ENCODE data around the gene RAI1.

Gene RAI1

GRCh38 chr17:17736205-17737183 lies 55.2 kb downstream of the RAI1 start:
- no peak for DNase-seq

- DNase-seq, result no peak
Observed at GRCh38 chr17:17737961-17738894, 57.0 kb downstream of the RAI1 start.

DNA sequence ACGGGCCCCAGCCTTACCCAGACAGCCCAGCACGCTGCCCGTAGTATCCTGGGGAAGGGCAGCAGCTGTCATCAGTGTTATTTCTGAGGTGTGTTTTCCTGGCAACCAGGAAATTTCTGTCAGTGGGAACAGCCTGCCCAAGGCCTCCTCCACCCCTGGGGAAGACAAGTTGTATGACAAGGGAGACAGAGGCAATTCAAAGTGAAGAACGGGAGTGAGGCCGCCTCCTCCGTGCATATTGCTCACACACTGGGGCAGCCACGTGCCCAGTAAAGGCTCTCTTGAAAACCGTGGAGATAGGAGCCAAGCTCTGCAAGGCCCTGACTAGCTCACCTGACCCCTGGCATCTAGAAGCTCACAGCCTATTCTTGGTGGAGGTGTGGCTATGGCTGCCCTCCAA lies 57.6 kb downstream of the RAI1 start:
- DNase-seq, result no peak

GRCh38 chr17:17739388-17740066 lies 58.3 kb downstream of the RAI1 start:
- no peak for DNase-seq

GRCh38 chr17:17740615-17741348 lies 59.5 kb downstream of the RAI1 start:
- DNase-seq, result no peak

GRCh38 chr17:17741349-17742023 lies 60.2 kb downstream of the RAI1 start:
- DNase-seq, result no peak

GRCh38 chr17:17742133-17742621 lies 60.9 kb downstream of the RAI1 start:
- DNase-seq, result no peak

GRCh38 chr17:17742688-17743390 lies 61.6 kb downstream of the RAI1 start:
- DNase-seq, result no peak

DNA sequence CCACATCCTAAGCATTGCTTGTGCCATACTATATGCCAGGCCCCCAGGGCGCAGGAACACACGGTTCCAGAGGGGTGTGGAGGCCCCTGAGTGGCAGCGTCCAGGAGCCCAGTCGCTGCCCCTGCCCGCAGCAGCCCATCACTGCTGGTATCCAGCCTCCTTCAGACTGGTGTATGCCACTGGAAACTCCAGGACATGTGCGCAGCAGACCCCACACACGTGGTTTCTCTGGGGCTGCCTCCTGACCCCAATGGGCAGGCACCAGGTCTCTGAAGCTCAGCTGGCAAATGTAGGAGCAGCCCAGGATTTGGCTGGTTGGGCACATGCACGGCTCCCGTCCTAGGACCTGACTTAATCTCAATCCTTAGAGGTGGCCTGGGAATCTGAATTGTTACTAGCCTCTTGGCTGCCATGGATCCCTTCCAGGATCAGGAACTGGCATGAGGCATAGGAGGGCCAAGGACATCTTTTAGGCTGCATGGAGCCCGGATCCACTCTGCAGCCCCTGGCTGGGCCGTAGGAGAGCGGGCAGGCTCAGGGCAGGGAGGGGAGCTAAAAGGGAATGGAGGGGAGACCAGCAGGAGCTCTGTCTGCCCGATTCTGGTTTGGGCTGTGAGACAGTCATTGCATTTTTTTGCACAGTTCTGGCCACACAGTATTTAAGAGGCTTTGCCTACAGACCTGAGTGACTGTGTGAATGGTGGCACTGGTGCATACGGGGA lies 62.3 kb downstream of the RAI1 start:
- DNase-seq, result no peak

DNA sequence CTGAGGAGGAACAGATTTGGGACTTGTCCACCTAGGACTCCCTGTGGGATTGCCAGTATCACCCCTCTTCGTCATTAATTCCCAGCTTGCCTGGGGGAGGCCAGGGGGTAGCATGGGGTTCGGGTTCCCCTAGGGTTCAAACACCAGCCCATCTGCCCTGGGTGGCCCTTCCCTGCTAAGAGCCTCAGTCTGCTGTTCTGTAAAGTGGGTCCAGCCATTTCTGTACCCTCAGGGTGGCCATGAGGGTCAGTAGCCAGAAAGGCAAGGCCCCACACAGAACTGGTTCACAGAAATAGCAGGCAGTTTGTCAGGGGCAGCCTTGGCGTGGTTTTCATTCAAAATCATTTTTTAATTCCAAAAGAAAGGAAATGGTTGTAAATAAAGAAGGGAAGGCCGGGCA lies 62.9 kb downstream of the RAI1 start:
- no peak for DNase-seq

DNA sequence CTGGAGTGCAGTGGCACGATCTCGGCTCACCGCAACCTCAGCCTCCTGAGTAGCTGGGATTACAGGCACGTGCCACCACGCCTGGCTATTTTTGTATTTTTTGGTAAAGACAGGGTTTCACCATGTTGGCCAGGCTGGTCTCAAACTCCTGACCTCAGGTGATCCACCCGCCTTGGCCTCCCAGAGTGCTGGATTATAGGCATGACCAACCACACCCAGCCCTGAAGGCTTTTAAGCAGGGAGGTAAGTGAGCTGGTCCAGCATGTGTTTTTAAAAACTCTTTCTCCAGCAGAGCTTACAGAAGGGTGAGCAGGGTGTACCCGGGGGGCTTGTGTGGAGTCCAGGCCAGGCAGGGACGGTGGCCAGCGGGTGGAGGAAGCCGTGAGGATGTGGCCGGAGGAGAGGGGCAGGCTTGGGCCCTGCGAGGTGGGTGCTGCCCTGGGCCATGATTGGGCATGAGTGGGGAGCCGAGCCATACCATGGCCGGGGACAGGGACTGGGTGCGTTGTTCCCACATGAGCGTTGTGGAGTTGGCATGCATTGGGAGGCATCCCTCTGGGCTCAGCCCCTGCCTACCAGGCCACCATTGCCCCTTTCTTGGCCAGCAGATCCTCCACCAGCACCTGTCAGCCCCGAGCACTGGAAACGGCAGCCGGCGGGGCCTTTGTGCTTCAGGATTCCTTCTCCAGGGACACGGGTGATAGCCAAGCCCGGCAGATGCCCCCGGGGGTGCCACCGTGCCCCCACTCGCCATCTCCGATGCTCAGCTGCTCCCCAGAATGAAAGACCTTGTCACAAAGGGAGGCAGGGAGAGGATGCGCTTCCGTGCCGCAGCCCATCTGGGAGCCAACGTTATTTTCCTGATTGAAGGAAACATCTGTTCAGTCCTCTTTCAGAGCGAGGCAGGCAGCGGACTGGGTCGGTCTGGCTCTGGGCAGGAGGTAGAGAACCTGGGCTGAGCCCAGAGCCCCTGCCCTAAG lies 64.5 kb downstream of the RAI1 start:
- no peak for DNase-seq

GRCh38 chr17:17748179-17748578 lies 66.9 kb downstream of the RAI1 start:
- DNase-seq, result no peak

DNA sequence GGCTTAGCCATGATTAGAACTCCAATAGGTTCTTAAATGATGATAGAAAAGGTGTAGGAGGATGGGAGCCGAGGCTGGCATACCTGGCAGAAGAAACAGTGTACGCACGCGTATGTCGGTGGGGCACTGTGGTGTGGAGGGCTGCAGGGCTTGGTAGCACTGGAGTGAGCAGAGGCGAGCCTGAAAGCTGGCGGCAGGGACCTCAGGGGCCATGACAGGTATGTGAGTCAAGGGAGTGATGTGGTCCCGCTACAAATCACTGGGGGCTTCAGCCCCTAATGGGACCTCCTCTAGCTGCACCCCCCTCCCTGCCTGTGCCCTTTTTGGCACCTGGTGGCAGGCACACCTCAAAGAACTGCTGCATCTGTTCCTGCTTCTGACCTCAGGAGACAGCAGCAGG lies 67.3 kb downstream of the RAI1 start:
- no peak for DNase-seq

DNA sequence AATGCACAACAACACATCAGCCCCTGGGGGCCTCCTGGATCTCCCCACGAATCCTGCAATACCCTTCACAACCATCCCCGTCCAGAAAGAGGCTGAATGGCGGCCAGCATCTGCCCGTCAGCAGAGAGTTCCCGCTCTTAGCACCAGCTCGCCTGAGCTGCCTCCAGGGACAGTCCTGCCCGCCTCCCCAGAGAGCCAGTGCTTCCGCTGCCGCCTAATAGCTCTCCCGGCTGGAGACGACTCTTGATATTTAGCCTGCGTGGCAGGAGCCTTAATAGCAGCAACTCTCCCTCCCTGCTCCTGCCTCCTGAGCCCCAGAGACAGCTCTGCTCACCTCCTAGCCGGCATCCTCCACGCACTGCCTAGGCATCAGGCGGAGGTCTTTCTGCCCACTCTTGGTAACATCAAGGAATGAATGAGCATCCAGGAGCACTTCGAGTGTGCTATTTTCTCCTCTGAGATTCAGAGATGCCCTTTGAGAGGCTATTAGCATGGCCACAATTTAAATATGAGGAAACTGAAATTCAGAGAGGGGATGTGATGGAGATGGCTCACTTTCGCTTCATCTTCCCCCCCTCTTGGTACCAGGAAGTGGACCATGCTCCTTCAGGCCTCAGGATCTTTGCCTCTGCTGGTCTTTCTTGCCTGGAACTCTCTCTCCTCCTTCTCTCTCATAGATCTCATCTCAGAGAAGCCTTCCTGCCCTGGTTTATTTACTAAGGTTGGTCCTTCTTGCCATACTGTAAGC lies 67.9 kb downstream of the RAI1 start:
- no peak for DNase-seq

DNA sequence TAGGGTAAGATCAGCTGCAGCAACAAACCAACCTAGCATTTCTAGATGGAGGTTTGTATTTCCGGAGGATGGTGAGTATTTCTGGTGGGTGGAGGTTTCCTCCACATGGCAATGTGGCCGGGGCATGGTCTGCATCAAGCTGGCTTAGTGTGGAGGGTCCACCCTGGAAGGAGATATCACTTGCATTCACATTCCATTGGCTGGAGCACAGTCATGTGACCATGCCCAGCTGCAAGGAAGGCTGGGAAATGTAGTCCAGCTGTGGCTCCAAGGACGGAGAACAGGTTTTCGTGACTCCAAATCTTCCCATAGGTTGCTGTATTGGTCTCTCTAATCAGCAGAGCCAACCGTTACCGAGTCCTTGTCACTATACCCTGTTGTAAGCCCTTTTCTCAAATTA lies 68.7 kb downstream of the RAI1 start:
- DNase-seq, result no peak

DNA sequence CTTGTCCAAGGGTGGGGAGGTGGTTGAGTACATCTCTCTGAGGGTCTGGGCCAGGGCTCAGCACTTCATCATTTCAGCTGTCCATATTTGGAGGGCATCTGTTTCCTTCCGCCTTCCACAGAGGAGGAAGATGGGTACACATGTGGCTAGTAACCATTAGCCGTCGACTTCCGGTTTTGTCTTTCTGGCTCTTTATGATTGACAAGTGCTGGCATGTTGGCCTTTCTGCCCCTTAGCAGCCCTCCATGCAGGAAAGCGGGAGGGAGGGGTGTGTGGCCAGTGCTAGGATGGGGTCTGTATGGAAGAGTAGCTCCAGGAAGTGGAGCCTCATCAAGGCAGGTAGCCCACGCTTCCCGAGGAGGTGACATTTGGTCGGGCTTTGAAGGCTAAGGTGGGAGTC lies 69.6 kb downstream of the RAI1 start:
- no peak for DNase-seq

GRCh38 chr17:17751489-17752088 lies 70.3 kb downstream of the RAI1 start:
- peak; percentile 18 for DNase-seq

Data from NCI-H774 (cell line).